Measurements from ENCODE around the gene FARS2. TPM values are rescaled to one million over a fixed set of nuclear protein-coding genes. Genes with fewer than 3 reads are reported as not detected.

The FARS2 gene
- total and polyA plus RNA-seq, 5 donors from 2014 or later: 26.9 to 39.7 (median 34.9) TPM

GRCh38 chr6:5511954-5512353 is 250.6 kb downstream of the FARS2 start:
- peaks cover 0 to 33% (median 20%) of the 10 kb centered on the region in 4 donors for H3K4me1 Mint-ChIP-seq
- H3K4me3 Mint-ChIP-seq: no peak overlapping the region

GRCh38 chr6:5512422-5512821 is 251.1 kb downstream of the FARS2 start:
- Histone ChIP-seq H3K27me3 (ENCODE audit: control insufficient read depth, insufficient read depth, low read length) (no peaks in the 10 kb centered on the region), H3K4me3 (ENCODE audit: low read depth, low read length) (no peak overlapping the region), H3K27ac (ENCODE audit: insufficient read depth, low read length, poor library complexity, severe bottlenecking) (no peak overlapping the region), H3K36me3 (ENCODE audit: control insufficient read depth, insufficient read depth, low read length) (no peaks in the 10 kb centered on the region), H3K4me1 (ENCODE audit: control insufficient read depth, insufficient read depth, low read length, poor library complexity, severe bottlenecking) (no peaks in the 10 kb centered on the region), H3K9me3 (ENCODE audit: control insufficient read depth in 2 of 2, low read length in 2 of 2) (no peaks in the 10 kb centered on the region)
- no peak overlapping the region for H3K4me3 Mint-ChIP-seq
- H3K27ac Mint-ChIP-seq: peak overlapping the region in 1 of 3 donors; percentile 89
- peaks cover 0 to 33% (median 18%) of the 10 kb centered on the region in 4 donors for H3K4me1 Mint-ChIP-seq
- peaks cover 0 to 2% (median 0%) of the 10 kb centered on the region in 7 donors for H3K9me3 Mint-ChIP-seq
- ATAC-seq (ENCODE audit: low read depth in 2 of 2): no peak
- no peaks in the 10 kb centered on the region for H3K27me3 Mint-ChIP-seq
- peaks cover 16% of the 10 kb centered on the region for H3K36me3 Mint-ChIP-seq
- no peak for DNase-seq

More at GRCh38 chr6:5511954-5512353, 250.6 kb downstream of the FARS2 start:
- Mint-ChIP-seq H3K27ac (no peak overlapping the region), H3K36me3 (peaks cover 16% of the 10 kb centered on the region), H3K27me3 (no peaks in the 10 kb centered on the region), H3K9me3 (peaks cover 0 to 2% (median 0%) of the 10 kb centered on the region in 7 donors)
- Histone ChIP-seq H3K4me1 (ENCODE audit: control insufficient read depth, insufficient read depth, low read length, poor library complexity, severe bottlenecking) (no peaks in the 10 kb centered on the region), H3K36me3 (ENCODE audit: control insufficient read depth, insufficient read depth, low read length) (no peaks in the 10 kb centered on the region), H3K4me3 (ENCODE audit: low read depth, low read length) (no peak overlapping the region), H3K27me3 (ENCODE audit: control insufficient read depth, insufficient read depth, low read length) (no peaks in the 10 kb centered on the region), H3K9me3 (ENCODE audit: control insufficient read depth in 2 of 2, low read length in 2 of 2) (no peaks in the 10 kb centered on the region), H3K27ac (ENCODE audit: insufficient read depth, low read length, poor library complexity, severe bottlenecking) (no peak overlapping the region)
- no peak for ATAC-seq (ENCODE audit: low read depth in 2 of 2)
- no peak for DNase-seq

GRCh38 chr6:5513408-5513807 is 252.1 kb downstream of the FARS2 start:
- H3K4me1 Mint-ChIP-seq: peaks cover 8 to 36% (median 23%) of the 10 kb centered on the region in 4 donors

GRCh38 chr6:5514353-5514752 is 253.0 kb downstream of the FARS2 start:
- Mint-ChIP-seq H3K27ac (no peak overlapping the region), H3K36me3 (peaks cover 15% of the 10 kb centered on the region), H3K4me1 (peaks cover 13 to 42% (median 28%) of the 10 kb centered on the region in 4 donors), H3K27me3 (no peaks in the 10 kb centered on the region), H3K4me3 (no peak overlapping the region), H3K9me3 (peaks cover 0 to 1% (median 0%) of the 10 kb centered on the region in 7 donors)
- H3K36me3 ChIP-seq (ENCODE audit: control insufficient read depth, insufficient read depth, low read length): no peaks in the 10 kb centered on the region
- no peak overlapping the region for H3K27ac ChIP-seq (ENCODE audit: insufficient read depth, low read length, poor library complexity, severe bottlenecking)
- no peak for ATAC-seq (ENCODE audit: low read depth in 2 of 2)
- no peak overlapping the region for H3K4me3 ChIP-seq (ENCODE audit: low read depth, low read length)
- H3K4me1 ChIP-seq (ENCODE audit: control insufficient read depth, insufficient read depth, low read length, poor library complexity, severe bottlenecking): peaks cover 13% of the 10 kb centered on the region
- no peak for DNase-seq
- H3K9me3 ChIP-seq (ENCODE audit: control insufficient read depth in 2 of 2, low read length in 2 of 2): no peaks in the 10 kb centered on the region
- no peaks in the 10 kb centered on the region for H3K27me3 ChIP-seq (ENCODE audit: control insufficient read depth, insufficient read depth, low read length)

More at GRCh38 chr6:5513408-5513807, 252.1 kb downstream of the FARS2 start:
- Histone ChIP-seq H3K36me3 (ENCODE audit: control insufficient read depth, insufficient read depth, low read length) (no peaks in the 10 kb centered on the region), H3K27me3 (ENCODE audit: control insufficient read depth, insufficient read depth, low read length) (no peaks in the 10 kb centered on the region), H3K27ac (ENCODE audit: insufficient read depth, low read length, poor library complexity, severe bottlenecking) (no peak overlapping the region), H3K4me3 (ENCODE audit: low read depth, low read length) (no peak overlapping the region), H3K4me1 (ENCODE audit: control insufficient read depth, insufficient read depth, low read length, poor library complexity, severe bottlenecking) (peaks cover 6% of the 10 kb centered on the region), H3K9me3 (ENCODE audit: control insufficient read depth in 2 of 2, low read length in 2 of 2) (no peaks in the 10 kb centered on the region)
- Mint-ChIP-seq H3K27ac (peak overlapping the region in 1 of 3 donors; percentile 89), H3K27me3 (no peaks in the 10 kb centered on the region), H3K4me3 (no peak overlapping the region), H3K36me3 (peaks cover 16% of the 10 kb centered on the region), H3K9me3 (peaks cover 0 to 2% (median 0%) of the 10 kb centered on the region in 7 donors)
- DNase-seq (no peak), ATAC-seq (ENCODE audit: low read depth in 2 of 2) (no peak)

- no peak for ATAC-seq (ENCODE audit: low read depth in 2 of 2)
- Mint-ChIP-seq H3K4me1 (peaks cover 13 to 50% (median 30%) of the 10 kb centered on the region in 4 donors), H3K9me3 (peaks cover 0 to 1% (median 0%) of the 10 kb centered on the region in 7 donors), H3K4me3 (no peak overlapping the region), H3K27me3 (no peaks in the 10 kb centered on the region), H3K36me3 (peaks cover 7% of the 10 kb centered on the region), H3K27ac (no peak overlapping the region)
- H3K36me3 ChIP-seq (ENCODE audit: control insufficient read depth, insufficient read depth, low read length): no peaks in the 10 kb centered on the region
- DNase-seq: no peak
- no peak overlapping the region for H3K4me3 ChIP-seq (ENCODE audit: low read depth, low read length)
- peaks cover 16% of the 10 kb centered on the region for H3K4me1 ChIP-seq (ENCODE audit: control insufficient read depth, insufficient read depth, low read length, poor library complexity, severe bottlenecking)
- H3K9me3 ChIP-seq (ENCODE audit: control insufficient read depth in 2 of 2, low read length in 2 of 2): no peaks in the 10 kb centered on the region
- no peak overlapping the region for H3K27ac ChIP-seq (ENCODE audit: insufficient read depth, low read length, poor library complexity, severe bottlenecking)
- H3K27me3 ChIP-seq (ENCODE audit: control insufficient read depth, insufficient read depth, low read length): no peaks in the 10 kb centered on the region
Measured at GRCh38 chr6:5515200-5515599, 253.9 kb downstream of the FARS2 start.

- no peak overlapping the region for H3K4me3 ChIP-seq (ENCODE audit: low read depth, low read length)
- ATAC-seq (ENCODE audit: low read depth in 2 of 2): no peak
- H3K4me1 Mint-ChIP-seq: peaks cover 18 to 54% (median 34%) of the 10 kb centered on the region in 4 donors
- H3K27ac ChIP-seq (ENCODE audit: insufficient read depth, low read length, poor library complexity, severe bottlenecking): no peak overlapping the region
- H3K36me3 Mint-ChIP-seq: peaks cover 4% of the 10 kb centered on the region
- H3K36me3 ChIP-seq (ENCODE audit: control insufficient read depth, insufficient read depth, low read length): no peaks in the 10 kb centered on the region
- H3K9me3 Mint-ChIP-seq: peaks cover 0 to 1% (median 0%) of the 10 kb centered on the region in 7 donors
- DNase-seq: no peak
- H3K9me3 ChIP-seq (ENCODE audit: control insufficient read depth in 2 of 2, low read length in 2 of 2): no peaks in the 10 kb centered on the region
- H3K4me1 ChIP-seq (ENCODE audit: control insufficient read depth, insufficient read depth, low read length, poor library complexity, severe bottlenecking): peaks cover 22% of the 10 kb centered on the region
- H3K27me3 Mint-ChIP-seq: no peaks in the 10 kb centered on the region
- H3K27me3 ChIP-seq (ENCODE audit: control insufficient read depth, insufficient read depth, low read length): no peaks in the 10 kb centered on the region
- peak overlapping the region in 1 of 3 donors; percentile 60 for H3K27ac Mint-ChIP-seq
- H3K4me3 Mint-ChIP-seq: no peak overlapping the region
Measured at GRCh38 chr6:5516036-5516435, 254.7 kb downstream of the FARS2 start.

GRCh38 chr6:5517796-5518195 is 256.5 kb downstream of the FARS2 start:
- DNase-seq (peak in 2 of 3 donors; percentile 23 to 79), ATAC-seq (ENCODE audit: low read depth in 2 of 2) (peak; percentile 63 to 79)
- Histone ChIP-seq H3K9me3 (ENCODE audit: control insufficient read depth in 2 of 2, low read length in 2 of 2) (no peaks in the 10 kb centered on the region), H3K27ac (ENCODE audit: insufficient read depth, low read length, poor library complexity, severe bottlenecking) (no peak overlapping the region), H3K27me3 (ENCODE audit: control insufficient read depth, insufficient read depth, low read length) (no peaks in the 10 kb centered on the region), H3K4me3 (ENCODE audit: low read depth, low read length) (no peak overlapping the region), H3K36me3 (ENCODE audit: control insufficient read depth, insufficient read depth, low read length) (no peaks in the 10 kb centered on the region), H3K4me1 (ENCODE audit: control insufficient read depth, insufficient read depth, low read length, poor library complexity, severe bottlenecking) (peaks cover 34% of the 10 kb centered on the region)
- H3K27me3 Mint-ChIP-seq: no peaks in the 10 kb centered on the region
- H3K9me3 Mint-ChIP-seq: peaks cover 0 to 1% (median 0%) of the 10 kb centered on the region in 7 donors
- H3K4me3 Mint-ChIP-seq: peak overlapping the region in 3 of 4 donors; percentile 6 to 51 (median 8)
- peaks cover 4% of the 10 kb centered on the region for H3K36me3 Mint-ChIP-seq
- peaks cover 24 to 60% (median 43%) of the 10 kb centered on the region in 4 donors for H3K4me1 Mint-ChIP-seq
- H3K27ac Mint-ChIP-seq: peak overlapping the region in 1 of 3 donors; percentile 5

- no peak for ATAC-seq (ENCODE audit: low read depth in 2 of 2)
- Mint-ChIP-seq H3K4me1 (peaks cover 24 to 54% (median 40%) of the 10 kb centered on the region in 4 donors), H3K27me3 (no peaks in the 10 kb centered on the region), H3K9me3 (peaks cover 0 to 1% (median 0%) of the 10 kb centered on the region in 7 donors), H3K4me3 (peak overlapping the region in 1 of 4 donors; percentile 7), H3K27ac (peak overlapping the region in 2 of 3 donors; percentile 4 to 19), H3K36me3 (peaks cover 10% of the 10 kb centered on the region)
- H3K4me3 ChIP-seq (ENCODE audit: low read depth, low read length): peak overlapping the region; percentile 2
- H3K4me1 ChIP-seq (ENCODE audit: control insufficient read depth, insufficient read depth, low read length, poor library complexity, severe bottlenecking): peaks cover 34% of the 10 kb centered on the region
- no peaks in the 10 kb centered on the region for H3K27me3 ChIP-seq (ENCODE audit: control insufficient read depth, insufficient read depth, low read length)
- no peaks in the 10 kb centered on the region for H3K36me3 ChIP-seq (ENCODE audit: control insufficient read depth, insufficient read depth, low read length)
- no peak overlapping the region for H3K27ac ChIP-seq (ENCODE audit: insufficient read depth, low read length, poor library complexity, severe bottlenecking)
- peak in 1 of 3 donors; percentile 59 for DNase-seq
- no peaks in the 10 kb centered on the region for H3K9me3 ChIP-seq (ENCODE audit: control insufficient read depth in 2 of 2, low read length in 2 of 2)
Measured at GRCh38 chr6:5518936-5519491, 257.7 kb downstream of the FARS2 start.
